ENCODE results near the gene CHST9.

- TF ChIP-seq RELA (IDR thresholded peaks at IDR 0.05; ENCODE audit: borderline replicate concordance, partially characterized antibody), result no peak
- no peak for TF ChIP-seq POLR2A (IDR thresholded peaks at IDR 0.05; ENCODE audit: low read depth, low read length)
- TF ChIP-seq ZBTB33 (IDR thresholded peaks at IDR 0.05), result no peak
- TF ChIP-seq CBX5 (IDR thresholded peaks at IDR 0.05; ENCODE audit: low read depth), result no peak
- TF ChIP-seq YY1 (IDR thresholded peaks at IDR 0.05; ENCODE audit: low read depth, low read length), result no peak
- no peak for TF ChIP-seq BACH1 (IDR thresholded peaks at IDR 0.05; ENCODE audit: borderline replicate concordance)
Measured at GRCh38 chr18:26919627-26920026, 265.5 kb downstream of the CHST9 start.

Measured in GM12878 (cell line).